Hepatocyte (in vitro differentiated cells): ENCODE data around the gene KRT20. TPM values are rescaled to one million over a fixed set of nuclear protein-coding genes. Genes with fewer than 3 reads are reported as not detected.

Experiments
- DNase-seq: peaks from one replicate; pipeline ENCODE4 v3.0.0-alpha.2; 2016; ENCODE audit warnings: low spot score
- H2AFZ ChIP-seq: fragments of 200-600 bp; sonication (generic); 2 replicates; pipeline ENCODE4 v1.6.0; 2016; ENCODE audit warnings: antibody characterized with exemption, mild to moderate bottlenecking
- H3K27ac ChIP-seq: fragments of 200-600 bp; sonication (generic); 2 replicates; pipeline ENCODE4 v1.5.1; 2016; ENCODE audit warnings: mild to moderate bottlenecking
- H3K27me3 ChIP-seq: fragments of 200-600 bp; sonication (generic); 2 replicates; pipeline ENCODE4 v1.6.1; 2016
- H3K36me3 ChIP-seq: fragments of 200-600 bp; sonication (generic); replicated peaks from 2 replicates; pipeline ENCODE4 v1.5.1; 2016; ENCODE audit warnings: low read depth; ENCODE audit not compliant: insufficient read depth
- H3K4me1 ChIP-seq: fragments of 200-600 bp; sonication (generic); 2 replicates; pipeline ENCODE4 v1.5.1; 2016; ENCODE audit warnings: mild to moderate bottlenecking, moderate library complexity; ENCODE audit not compliant: insufficient read depth
- H3K4me2 ChIP-seq: fragments of 200-600 bp; sonication (generic); 2 replicates; pipeline ENCODE4 v1.6.0; 2016
- H3K4me3 ChIP-seq: fragments of 200-600 bp; sonication (generic); 2 replicates; pipeline ENCODE4 v1.5.1; 2016; ENCODE audit warnings: mild to moderate bottlenecking
- H3K79me2 ChIP-seq: fragments of 200-600 bp; sonication (generic); 2 replicates; pipeline ENCODE4 v1.6.0; 2017; ENCODE audit warnings: mild to moderate bottlenecking
- H3K9me2 ChIP-seq: fragments of 200-600 bp; sonication (generic); replicated peaks from 2 replicates; pipeline ENCODE4 v1.6.0; 2017; ENCODE audit warnings: mild to moderate bottlenecking; ENCODE audit not compliant: insufficient read depth
- H3K9me3 ChIP-seq: fragments of 200-600 bp; sonication (generic); 2 replicates; pipeline ENCODE4 v1.5.1; 2016; ENCODE audit warnings: low read depth, mild to moderate bottlenecking
- H4K20me1 ChIP-seq: fragments of 200-600 bp; sonication (generic); 2 replicates; pipeline ENCODE4 v1.6.0; 2016; ENCODE audit warnings: mild to moderate bottlenecking; ENCODE audit not compliant: insufficient read depth, poor library complexity, severe bottlenecking
- EZH2 ChIP-seq: fragments of 200-600 bp; sonication (generic); IDR thresholded peaks from 2 replicates; pipeline ENCODE4 v1.6.1; 2016; ENCODE audit warnings: antibody characterized with exemption, mild to moderate bottlenecking, borderline replicate concordance
- EZH2phosphoT487 ChIP-seq: fragments of 200-600 bp; sonication (generic); IDR thresholded peaks from one replicate; pipeline ENCODE4 v1.6.1; 2018; ENCODE audit warnings: antibody characterized with exemption, mild to moderate bottlenecking, low read depth, moderate library complexity; ENCODE audit not compliant: unreplicated experiment, severe bottlenecking
- WGBS: methylation state at CpG from one replicate; pipeline ENCODE4 v1.1.6; 2016; ENCODE audit warnings: low lambda C conversion rate; ENCODE audit errors: missing lambda C conversion rate; 5-methylcytosine and 5-hydroxymethylcytosine counted together
- polyA plus RNA-seq: library from polyadenylated mRNA; unstranded; fragments of >200 nt; fragmentation: Nextera tagmentation; extraction: Ambion mirVana; gene quantifications from 2 replicates; pipeline ENCODE4 v1.2.1, GENCODE V29; 2016
- total RNA-seq: library from RNA; depleted of rRNA; stranded (reverse); fragments of >200 nt; gene quantifications from 2 replicates; pipeline ENCODE4 v1.2.3, GENCODE V29; 2014
- TF ChIP-seq, protein P1 (sequence below): fragments of 200-600 bp; sonication (generic); IDR thresholded peaks from 2 replicates; pipeline ENCODE4 v1.5.1; 2016; ENCODE audit warnings: antibody characterized with exemption, mild to moderate bottlenecking; ENCODE audit not compliant: poor library complexity

KRT20 gene
- total RNA-seq (2.4 and 3.4 TPM in 2 replicates), polyA plus RNA-seq (1.5 and 1.6 TPM in 2 replicates)

GRCh38 chr17:40884708-40885512 lies at the start of gene KRT20:
Gene KRT20, minus strand, starts transcription at chr17:40885242. Its CDS starts 57 bp downstream, at chr17:40885185.
- H3K27ac ChIP-seq = peak within 1 kb of the TSS; percentile 19
- H3K4me2 ChIP-seq = no peak within 1 kb of the TSS
- H2AFZ ChIP-seq = no peak within 1 kb of the TSS
- H3K4me1 ChIP-seq = peaks cover 3% of the 10 kb centered on the region
- no peak for DNase-seq
- whole genome bisulfite sequencing = 92% methylated on average over 23 of the region's 23 CpGs
- no peak within 1 kb of the TSS for H3K4me3 ChIP-seq
- H3K79me2 ChIP-seq = no peaks in the 10 kb centered on the region
- no peaks in the 10 kb centered on the region for H3K27me3 ChIP-seq
- no peaks in the 10 kb centered on the region for H3K36me3 ChIP-seq
- no peaks in the 10 kb centered on the region for H3K9me3 ChIP-seq
- no peaks in the 10 kb centered on the region for H4K20me1 ChIP-seq
- TF ChIP-seq, protein P1, sequence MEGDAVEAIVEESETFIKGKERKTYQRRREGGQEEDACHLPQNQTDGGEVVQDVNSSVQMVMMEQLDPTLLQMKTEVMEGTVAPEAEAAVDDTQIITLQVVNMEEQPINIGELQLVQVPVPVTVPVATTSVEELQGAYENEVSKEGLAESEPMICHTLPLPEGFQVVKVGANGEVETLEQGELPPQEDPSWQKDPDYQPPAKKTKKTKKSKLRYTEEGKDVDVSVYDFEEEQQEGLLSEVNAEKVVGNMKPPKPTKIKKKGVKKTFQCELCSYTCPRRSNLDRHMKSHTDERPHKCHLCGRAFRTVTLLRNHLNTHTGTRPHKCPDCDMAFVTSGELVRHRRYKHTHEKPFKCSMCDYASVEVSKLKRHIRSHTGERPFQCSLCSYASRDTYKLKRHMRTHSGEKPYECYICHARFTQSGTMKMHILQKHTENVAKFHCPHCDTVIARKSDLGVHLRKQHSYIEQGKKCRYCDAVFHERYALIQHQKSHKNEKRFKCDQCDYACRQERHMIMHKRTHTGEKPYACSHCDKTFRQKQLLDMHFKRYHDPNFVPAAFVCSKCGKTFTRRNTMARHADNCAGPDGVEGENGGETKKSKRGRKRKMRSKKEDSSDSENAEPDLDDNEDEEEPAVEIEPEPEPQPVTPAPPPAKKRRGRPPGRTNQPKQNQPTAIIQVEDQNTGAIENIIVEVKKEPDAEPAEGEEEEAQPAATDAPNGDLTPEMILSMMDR = no peak
- TF ChIP-seq EZH2phosphoT487 (no peak), EZH2 (no peak)
- no peaks in the 10 kb centered on the region for H3K9me2 ChIP-seq

GRCh38 chr17:40932608-40933007 lies 47.6 kb upstream of the KRT20 start:
- no peaks in the 10 kb centered on the region for H3K9me2 ChIP-seq
- H3K27ac ChIP-seq = no peak overlapping the region
- no peak overlapping the region for H3K4me2 ChIP-seq
- H3K4me3 ChIP-seq = no peak overlapping the region
- H4K20me1 ChIP-seq = no peaks in the 10 kb centered on the region
- TF ChIP-seq EZH2 (no peak), EZH2phosphoT487 (no peak)
- TF ChIP-seq, protein P1 = no peak
- no peaks in the 10 kb centered on the region for H3K36me3 ChIP-seq
- H3K4me1 ChIP-seq = peaks cover 18% of the 10 kb centered on the region
- H3K79me2 ChIP-seq = no peaks in the 10 kb centered on the region
- H3K9me3 ChIP-seq = no peaks in the 10 kb centered on the region
- DNase-seq = no peak
- no peaks in the 10 kb centered on the region for H3K27me3 ChIP-seq
- H2AFZ ChIP-seq = no peak overlapping the region
- 63% methylated on average over 2 of the region's 2 CpGs for WGBS

DNA sequence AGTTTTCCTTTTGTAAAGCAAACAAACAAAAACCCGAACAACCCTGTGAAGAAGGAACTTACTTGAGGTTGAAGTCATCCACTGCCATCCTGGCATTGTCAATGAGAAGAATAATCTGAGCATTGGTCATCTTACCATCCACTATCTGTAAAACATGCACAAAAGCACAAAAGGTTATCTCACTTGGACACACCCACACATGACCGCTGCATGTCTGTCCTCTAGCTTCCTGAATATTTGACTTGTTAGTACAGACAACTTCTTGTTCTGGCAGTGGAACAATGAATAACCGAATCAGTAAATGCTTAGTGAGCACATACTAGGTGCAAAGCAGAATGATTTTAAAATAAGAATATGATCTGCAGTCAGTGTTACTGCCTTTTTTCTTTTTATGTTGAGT lies 46.3 kb upstream of the KRT20 start:
- Histone ChIP-seq H2AFZ (no peak overlapping the region), H3K27ac (no peak overlapping the region), H3K36me3 (no peaks in the 10 kb centered on the region), H3K4me2 (no peak overlapping the region), H4K20me1 (no peaks in the 10 kb centered on the region), H3K9me3 (no peaks in the 10 kb centered on the region), H3K4me1 (peaks cover 6% of the 10 kb centered on the region), H3K79me2 (no peaks in the 10 kb centered on the region), H3K4me3 (no peak overlapping the region), H3K9me2 (no peaks in the 10 kb centered on the region), H3K27me3 (no peaks in the 10 kb centered on the region)
- TF ChIP-seq EZH2phosphoT487 = no peak
- TF ChIP-seq EZH2 = no peak
- 72% methylated on average over 3 of the region's 3 CpGs for WGBS
- DNase-seq = no peak

GRCh38 chr17:40926341-40926740 lies 41.3 kb upstream of the KRT20 start:
- peaks cover 5% of the 10 kb centered on the region for H3K4me1 ChIP-seq
- no peaks in the 10 kb centered on the region for H3K27me3 ChIP-seq
- 75% methylated on average over 8 of the region's 8 CpGs for WGBS

More at GRCh38 chr17:40926341-40926740, 41.3 kb upstream of the KRT20 start:
- H3K9me2 ChIP-seq = no peaks in the 10 kb centered on the region
- no peak overlapping the region for H3K4me3 ChIP-seq
- no peak overlapping the region for H2AFZ ChIP-seq
- H3K9me3 ChIP-seq = no peaks in the 10 kb centered on the region
- no peak overlapping the region for H3K27ac ChIP-seq
- no peaks in the 10 kb centered on the region for H3K79me2 ChIP-seq
- TF ChIP-seq, protein P1 = no peak
- no peak for TF ChIP-seq EZH2phosphoT487
- no peak for TF ChIP-seq EZH2
- no peak overlapping the region for H3K4me2 ChIP-seq
- H4K20me1 ChIP-seq = no peaks in the 10 kb centered on the region
- no peak for DNase-seq
- no peaks in the 10 kb centered on the region for H3K36me3 ChIP-seq
